ENCODE results near the gene ZNF234.

- TF ChIP-seq CTCF (IDR thresholded peaks at IDR 0.05 in 8 of 11, conservative IDR thresholded peaks at IDR 0.05 in 3 of 11) (no peak), POLR2A (IDR thresholded peaks at IDR 0.05) (no peak), POLR2AphosphoS5 (IDR thresholded peaks at IDR 0.05) (no peak)
Observed at GRCh38 chr19:44142059-44142433, 692 bp downstream of the ZNF234 start.
